Measurements from ENCODE around the gene SCUBE2. TPM values are rescaled to one million over a fixed set of nuclear protein-coding genes. Genes with fewer than 3 reads are reported as not detected.

Gene SCUBE2
- polyA plus RNA-seq, 1 of the 3 experiments (the other 2 are of a cell fraction): 0.76 TPM

- H2AFZ ChIP-seq (ENCODE audit: low read depth): no peak overlapping the region
- no peak for DNase-seq
- WGBS (ENCODE audit: low lambda C conversion rate): 72% methylated on average over 2 of the region's 2 CpGs
- no peak overlapping the region for H3K27ac ChIP-seq (ENCODE audit: low read depth in 2 of 2, low read length in 1 of 2)
- no peaks in the 10 kb centered on the region for H3K9me3 ChIP-seq
- H3K4me3 ChIP-seq (ENCODE audit: low read depth in 2 of 2, low read length in 1 of 2): no peak overlapping the region
- no peaks in the 10 kb centered on the region for H3K27me3 ChIP-seq (ENCODE audit: insufficient read depth)
- no peaks in the 10 kb centered on the region for H3F3A ChIP-seq (replicated peaks; ENCODE audit: insufficient read depth)
- no peak overlapping the region for H3K4me2 ChIP-seq
- no peaks in the 10 kb centered on the region for H4K20me1 ChIP-seq (ENCODE audit: insufficient read depth)
- no peaks in the 10 kb centered on the region for H3K79me2 ChIP-seq (ENCODE audit: insufficient read depth)
- ChIA-PET POLR2A (no interaction called here), CTCF (interaction anchor here (1.0 to 2.1 kb wide), 3 partner anchors 9 to 19 kb away, joined by 3 to 10 read pairs (median 4); no protein-coding TSS in a partner anchor)
- TF ChIP-seq FOXM1 (IDR thresholded peaks at IDR 0.05; ENCODE audit: low read depth) (no peak), POLR2AphosphoS5 (IDR thresholded peaks at IDR 0.05; ENCODE audit: low read depth, low read length) (no peak), FOXJ3 (CRISPR knock-in tag; IDR thresholded peaks at IDR 0.05) (no peak), USF1 (IDR thresholded peaks at IDR 0.05; ENCODE audit: borderline replicate concordance, low read depth) (no peak), CHD2 (IDR thresholded peaks at IDR 0.05; ENCODE audit: low read length, partially characterized antibody) (no peak), IRF3 (IDR thresholded peaks at IDR 0.05; ENCODE audit: low read depth, low read length) (no peak), TEAD4 (IDR thresholded peaks at IDR 0.05; ENCODE audit: borderline replicate concordance, insufficient read depth) (no peak), JUND (IDR thresholded peaks at IDR 0.05) (no peak), NRF1 (IDR thresholded peaks at IDR 0.05; ENCODE audit: low read depth, low read length) (no peak), MEF2A (IDR thresholded peaks at IDR 0.05; ENCODE audit: borderline replicate concordance, low read depth) (no peak)
- no peak overlapping the region for H3K9ac ChIP-seq
- no peaks in the 10 kb centered on the region for H3K9me2 ChIP-seq
- no peaks in the 10 kb centered on the region for H3K36me3 ChIP-seq (replicated peaks in 1 of 2; ENCODE audit: control insufficient read depth in 1 of 2, insufficient read depth in 2 of 2, low read length in 1 of 2)
- no peaks in the 10 kb centered on the region for H3K4me1 ChIP-seq (ENCODE audit: control insufficient read depth in 1 of 2, insufficient read depth in 2 of 2, low read depth in 1 of 2, low read length in 1 of 2)
Measured at GRCh38 chr11:9121469-9121796, 30.0 kb upstream of the SCUBE2 start.

- no peak overlapping the region for H3K4me2 ChIP-seq
- 82% methylated on average over 9 of the region's 9 CpGs for WGBS (ENCODE audit: low lambda C conversion rate)
- no peaks in the 10 kb centered on the region for H3F3A ChIP-seq (replicated peaks; ENCODE audit: insufficient read depth)
- ChIA-PET POLR2A (no interaction called here), CTCF (interaction anchor here (1.0 to 2.1 kb wide), 9 partner anchors 10 to 206 kb away, joined by 3 to 10 read pairs (median 4); no protein-coding TSS in a partner anchor)
- H2AFZ ChIP-seq (ENCODE audit: low read depth): no peak overlapping the region
- H3K4me3 ChIP-seq (ENCODE audit: low read depth in 2 of 2, low read length in 1 of 2): no peak overlapping the region
- no peaks in the 10 kb centered on the region for H3K9me3 ChIP-seq
- no peaks in the 10 kb centered on the region for H4K20me1 ChIP-seq (ENCODE audit: insufficient read depth)
- no peaks in the 10 kb centered on the region for H3K9me2 ChIP-seq
- no peaks in the 10 kb centered on the region for H3K79me2 ChIP-seq (ENCODE audit: insufficient read depth)
- no peak overlapping the region for H3K9ac ChIP-seq
- H3K4me1 ChIP-seq (ENCODE audit: control insufficient read depth in 1 of 2, insufficient read depth in 2 of 2, low read depth in 1 of 2, low read length in 1 of 2): no peaks in the 10 kb centered on the region
- H3K27ac ChIP-seq (ENCODE audit: low read depth in 2 of 2, low read length in 1 of 2): no peak overlapping the region
- peaks cover 0 to 2% of the 10 kb centered on the region in 2 experiments for H3K36me3 ChIP-seq (replicated peaks in 1 of 2; ENCODE audit: control insufficient read depth in 1 of 2, insufficient read depth in 2 of 2, low read length in 1 of 2)
- TF ChIP-seq REST (IDR thresholded peaks at IDR 0.05; ENCODE audit: low read depth, low read length) (no peak), ELF1 (IDR thresholded peaks at IDR 0.05) (no peak), RXRA (IDR thresholded peaks at IDR 0.05; ENCODE audit: borderline replicate concordance, low read depth) (no peak), RAD21 (IDR thresholded peaks at IDR 0.05; ENCODE audit: low read length) (peak; percentile 40; the same call in 1 of the 2 replicates), CTCF (IDR thresholded peaks at IDR 0.05) (peak; percentile 22; the same call in 1 of the 2 replicates)
- DNase-seq: peak; percentile 34
- no peaks in the 10 kb centered on the region for H3K27me3 ChIP-seq (ENCODE audit: insufficient read depth)
Measured at GRCh38 chr11:9120664-9121468, 29.5 kb upstream of the SCUBE2 start.

All from SK-N-SH (cell line).